NCI-H2171 (cell line): ENCODE data around the gene SIM1.

Experiments used
- DNase-seq: peaks from one replicate; lab custom pipeline; 2025; lab: John Stamatoyannopoulos, UW

Gene SIM1

GRCh38 chr6:100470422-100471120 is 5.8 kb upstream of the SIM1 start:
- DNase-seq, result no peak

- DNase-seq, result no peak
Observed at GRCh38 chr6:100469101-100469859, 4.6 kb upstream of the SIM1 start.

GRCh38 chr6:100468016-100468622 is 3.4 kb upstream of the SIM1 start:
- DNase-seq, result no peak

- DNase-seq, result no peak
Observed at GRCh38 chr6:100467129-100468015, 2.7 kb upstream of the SIM1 start.

GRCh38 chr6:100466410-100467128 is 1.8 kb upstream of the SIM1 start:
- no peak for DNase-seq

GRCh38 chr6:100465701-100466409 is 1.1 kb upstream of the SIM1 start:
- DNase-seq, result no peak

- DNase-seq, result no peak
Observed at GRCh38 chr6:100464162-100464851, 414 bp downstream of the SIM1 start.

- DNase-seq, result no peak
Observed at GRCh38 chr6:100463630-100464161, 1.0 kb downstream of the SIM1 start.

- no peak for DNase-seq
Observed at GRCh38 chr6:100462706-100463629, 1.8 kb downstream of the SIM1 start.

GRCh38 chr6:100461917-100462705 is 2.6 kb downstream of the SIM1 start:
- DNase-seq, result no peak

- DNase-seq, result no peak
Observed at GRCh38 chr6:100461278-100461916, 3.3 kb downstream of the SIM1 start.

GRCh38 chr6:100460650-100461204 is 4.0 kb downstream of the SIM1 start:
- no peak for DNase-seq

- no peak for DNase-seq
Observed at GRCh38 chr6:100459592-100460184, 5.0 kb downstream of the SIM1 start.

GRCh38 chr6:100458841-100459591 is 5.7 kb downstream of the SIM1 start:
- DNase-seq, result no peak

GRCh38 chr6:100457311-100457990 is 7.3 kb downstream of the SIM1 start:
- no peak for DNase-seq

- no peak for DNase-seq
Observed at GRCh38 chr6:100456908-100457235, 7.8 kb downstream of the SIM1 start.
